Left lung (tissue), 14 donors: ENCODE data around the gene CRYM. TPM values are rescaled to one million over a fixed set of nuclear protein-coding genes. Genes with fewer than 3 reads are reported as not detected.
A peak's percentile ranks its signal among the peaks of the same experiment; 100 is the strongest.
"Not testable (repeated sequence)": the region's sequence is repeated elsewhere in the genome, so short reads cannot be mapped to it uniquely, and the experiment has no call there.

Source experiments
- ATAC-seq: fragments of 200-7000 bp; cut with Tn5 transposase; one replicate; pipeline ENCODE4 v1.9.1; 2020; ENCODE audit warnings: moderate library complexity
- DNase-seq, 4 donors: peaks; one replicate each; pipeline ENCODE4 v3.0.0-alpha.2; 2013 to 2020
- H3K27ac ChIP-seq, 2 donors: fragments of 200-600 bp; sonication (generic) in 1 of 2; one replicate each; pipeline versions ENCODE4 v1.5.0 to v1.8.0; 2020 to 2021
- H3K27me3 ChIP-seq, 2 donors: fragments of 200-600 bp; sonication (generic) in 1 of 2; one replicate each; pipeline versions ENCODE4 v1.5.0 to v1.8.0; 2020 to 2021
- H3K36me3 ChIP-seq, 2 donors: fragments of 200-600 bp; sonication (generic) in 1 of 2; one replicate each; pipeline versions ENCODE4 v1.5.0 to v1.8.0; 2020 to 2021
- H3K4me1 ChIP-seq, 2 donors: fragments of 200-600 bp; one replicate each; pipeline ENCODE4 v1.8.0; 2021
- H3K4me3 ChIP-seq, 2 donors: fragments of 200-600 bp; sonication (generic) in 1 of 2; one replicate each; pipeline versions ENCODE4 v1.5.0 to v1.8.0; 2020 to 2021; ENCODE audit warnings: mild to moderate bottlenecking in 1 of 2
- H3K9me3 ChIP-seq, 2 donors: fragments of 200-600 bp; sonication (generic) in 1 of 2; one replicate each; pipeline versions ENCODE4 v1.5.0 to v1.8.0; 2020 to 2021
- intact Hi-C, 2 donors: fragments of 100-400 bp; cut with DNase I; formaldehyde crosslinking; loops; one replicate each; pipeline versions ENCODE4 v1.11.2 to v1.14.2; 2022
- long read RNA-seq, 12 donors: library from polyadenylated mRNA in 2 of 12; unstranded in 2 of 12; transcript quantifications; one replicate each; pipeline ENCODE4 v2.0.0 and lab custom pipeline, GENCODE V29; 2019 to 2026
- polyA plus RNA-seq, 6 donors: library from polyadenylated mRNA; unstranded; fragments of 120-200 nt; gene quantifications; one replicate each; pipeline ENCODE4 v1.2.1, GENCODE V29; 2013; ENCODE audit not compliant: insufficient read length in 6 of 6
- total RNA-seq, 2 donors: library from RNA; stranded (reverse); fragmentation: NEBNext Ultra II Directional; extraction: Animal tissue kit (Norgen Biotek cat#: 25700); gene quantifications; one replicate each; pipeline ENCODE4 v1.2.1, GENCODE V29; 2021
- TF ChIP-seq, protein P1 (sequence below), 2 donors: fragments of 200-600 bp; sonication (generic) in 1 of 2; IDR thresholded peaks; one replicate each; pipeline versions ENCODE4 v1.5.0 to v1.8.0; 2021; ENCODE audit warnings: antibody characterized with exemption in 2 of 2
- donor health status: DM: no; HTN: yes; CAD: no.
- donor health status: DM: no; HTN: no; CAD: no.

Gene CRYM
- total RNA-seq = 1 to 10 TPM; 3.6 to 9.0 TPM
- 1 to 10 TPM in 5 of 6 donors, under 1 TPM in 1; 0.74 to 2.9 (median 1.5) TPM for polyA plus RNA-seq
- long read RNA-seq, donor 1 = 0 reads
- long read RNA-seq, donor 2 = 0 reads
- long read RNA-seq, donor 3 = 0 reads
- long read RNA-seq, donor 4, partial matches to known transcripts = 11 of 11 reads
- long read RNA-seq, donor 4, other reads (novel, unspliced or antisense) = 0 of 11 reads
- long read RNA-seq, donor 5 = 0 reads
- long read RNA-seq, donor 6 = 0 reads
- long read RNA-seq, donor 7 = 0 reads
- long read RNA-seq, donor 8 = 0 reads
- long read RNA-seq, donor 9 = 0 reads
- long read RNA-seq, donor 10, partial matches to known transcripts = 8 of 8 reads
- long read RNA-seq, donor 10, other reads (novel, unspliced or antisense) = 0 of 8 reads
- long read RNA-seq, donor 11 = 0 reads
- long read RNA-seq, donor 12 = 0 reads

DNA sequence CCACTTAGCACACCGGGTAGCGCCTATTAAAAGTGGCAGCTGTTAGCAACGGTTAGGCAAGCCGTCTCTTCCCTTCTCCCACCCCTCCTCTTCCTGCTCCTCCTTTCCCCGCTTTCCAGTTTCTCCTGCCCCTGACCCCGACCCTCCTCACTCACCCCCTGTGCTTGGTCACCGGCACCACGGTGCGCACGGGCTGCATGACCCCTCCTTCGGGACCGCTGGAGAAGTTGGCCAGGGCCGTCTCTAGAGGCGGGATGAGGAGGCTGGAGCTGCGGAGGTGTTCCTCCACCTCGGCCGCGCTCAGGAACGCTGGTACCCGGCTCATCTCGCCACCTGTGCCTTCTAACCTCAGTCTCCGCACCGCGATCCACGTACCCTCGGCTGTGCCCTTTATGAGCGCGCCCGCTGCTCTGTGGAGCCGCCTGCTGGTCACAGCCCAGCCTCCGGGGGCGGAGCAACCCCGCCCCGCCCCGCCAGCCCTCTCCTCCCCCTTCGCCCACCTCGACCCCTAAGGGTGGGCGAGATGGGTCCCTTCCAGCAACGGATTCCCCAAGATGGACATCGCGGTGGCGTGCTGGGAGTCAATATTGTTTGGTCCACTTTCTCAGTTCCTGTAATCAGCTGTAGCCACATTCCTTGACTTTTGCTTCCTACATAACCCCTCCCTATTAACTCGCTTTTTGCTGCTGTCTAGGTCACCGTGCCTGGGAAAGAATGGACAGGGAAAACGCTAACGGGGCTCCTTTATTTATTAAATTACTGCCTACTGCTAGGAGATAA, at the start of gene CRYM:
Gene CRYM, minus strand, starts transcription at position 364 of the 780 bp plus-strand sequence. Its CDS starts 39 bp downstream, at position 325.
- ATAC-seq (peak; percentile 100), DNase-seq (peak; percentile 24 to 88 (median 60))
- intact Hi-C loops = no loop called here
- H3K27ac ChIP-seq = no peak within 1 kb of the TSS
- no peaks in the 10 kb centered on the region for H3K36me3 ChIP-seq
- H3K27me3 ChIP-seq = peaks cover 15 to 88% of the 10 kb centered on the region in 2 donors
- peak within 1 kb of the TSS; percentile 34 to 40 for H3K4me3 ChIP-seq
- H3K9me3 ChIP-seq = no peaks in the 10 kb centered on the region
- TF ChIP-seq, protein P1, sequence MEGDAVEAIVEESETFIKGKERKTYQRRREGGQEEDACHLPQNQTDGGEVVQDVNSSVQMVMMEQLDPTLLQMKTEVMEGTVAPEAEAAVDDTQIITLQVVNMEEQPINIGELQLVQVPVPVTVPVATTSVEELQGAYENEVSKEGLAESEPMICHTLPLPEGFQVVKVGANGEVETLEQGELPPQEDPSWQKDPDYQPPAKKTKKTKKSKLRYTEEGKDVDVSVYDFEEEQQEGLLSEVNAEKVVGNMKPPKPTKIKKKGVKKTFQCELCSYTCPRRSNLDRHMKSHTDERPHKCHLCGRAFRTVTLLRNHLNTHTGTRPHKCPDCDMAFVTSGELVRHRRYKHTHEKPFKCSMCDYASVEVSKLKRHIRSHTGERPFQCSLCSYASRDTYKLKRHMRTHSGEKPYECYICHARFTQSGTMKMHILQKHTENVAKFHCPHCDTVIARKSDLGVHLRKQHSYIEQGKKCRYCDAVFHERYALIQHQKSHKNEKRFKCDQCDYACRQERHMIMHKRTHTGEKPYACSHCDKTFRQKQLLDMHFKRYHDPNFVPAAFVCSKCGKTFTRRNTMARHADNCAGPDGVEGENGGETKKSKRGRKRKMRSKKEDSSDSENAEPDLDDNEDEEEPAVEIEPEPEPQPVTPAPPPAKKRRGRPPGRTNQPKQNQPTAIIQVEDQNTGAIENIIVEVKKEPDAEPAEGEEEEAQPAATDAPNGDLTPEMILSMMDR (IDR thresholded peaks at IDR 0.05) = peak; percentile 71 to 76
- peaks cover 0 to 9% of the 10 kb centered on the region in 2 donors for H3K4me1 ChIP-seq

DNA sequence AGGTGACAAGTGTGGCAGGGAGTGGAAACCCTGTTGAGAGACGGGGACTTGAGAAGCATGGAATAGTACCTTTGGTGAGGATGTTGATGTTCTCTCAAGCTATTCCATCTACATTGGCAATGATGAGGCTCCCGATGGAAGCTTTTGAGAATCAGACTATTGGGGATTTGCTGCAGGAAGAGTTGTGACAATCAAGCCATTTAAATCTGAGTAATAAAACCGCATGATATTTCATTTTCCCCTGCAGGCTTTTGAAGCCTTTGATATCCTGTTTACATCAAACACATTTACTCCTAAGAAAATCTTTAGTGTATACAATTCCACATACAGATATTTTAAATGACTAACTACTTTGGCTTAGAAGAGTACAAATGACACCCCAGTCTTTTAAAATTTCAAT, 49.0 kb upstream of the CRYM start:
- peaks cover 0 to 16% of the 10 kb centered on the region in 2 donors for H3K9me3 ChIP-seq

DNA sequence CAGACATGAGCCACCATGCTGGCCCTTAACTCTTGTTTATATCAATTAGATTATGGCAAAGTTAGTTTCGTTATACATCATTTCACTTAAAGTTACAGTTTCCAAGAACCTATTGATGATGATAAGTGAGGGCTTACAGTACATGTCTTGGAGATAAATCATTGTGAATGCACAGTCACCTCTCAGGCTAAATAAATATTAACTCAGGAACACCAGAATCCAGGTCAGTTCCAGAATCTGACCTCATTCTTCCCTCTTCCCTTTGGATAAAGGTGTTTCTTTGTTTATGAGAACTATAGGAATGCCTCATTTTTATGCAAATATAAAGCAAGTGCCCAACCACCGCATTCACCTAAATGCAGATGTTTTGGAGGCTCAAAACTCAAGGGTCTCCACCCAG, 48.4 kb upstream of the CRYM start:
- Histone ChIP-seq H3K27me3 (no peaks in the 10 kb centered on the region), H3K36me3 (no peaks in the 10 kb centered on the region), H3K4me3 (no peak overlapping the region), H3K27ac (no peak overlapping the region), H3K9me3 (peaks cover 0 to 16% of the 10 kb centered on the region in 2 donors), H3K4me1 (no peaks in the 10 kb centered on the region)
- DNase-seq (no peak), ATAC-seq (no peak)
- TF ChIP-seq, protein P1 (IDR thresholded peaks at IDR 0.05) = no peak
- intact Hi-C loops = no loop called here

More for the DNA sequence above, 49.0 kb upstream of the CRYM start:
- no peaks in the 10 kb centered on the region for H3K4me1 ChIP-seq
- H3K27ac ChIP-seq = no peak overlapping the region
- no peaks in the 10 kb centered on the region for H3K36me3 ChIP-seq
- ATAC-seq (no peak), DNase-seq (no peak)
- no peak overlapping the region for H3K4me3 ChIP-seq
- no peaks in the 10 kb centered on the region for H3K27me3 ChIP-seq
- intact Hi-C loops = no loop called here
- TF ChIP-seq, protein P1 (IDR thresholded peaks at IDR 0.05) = no peak

DNA sequence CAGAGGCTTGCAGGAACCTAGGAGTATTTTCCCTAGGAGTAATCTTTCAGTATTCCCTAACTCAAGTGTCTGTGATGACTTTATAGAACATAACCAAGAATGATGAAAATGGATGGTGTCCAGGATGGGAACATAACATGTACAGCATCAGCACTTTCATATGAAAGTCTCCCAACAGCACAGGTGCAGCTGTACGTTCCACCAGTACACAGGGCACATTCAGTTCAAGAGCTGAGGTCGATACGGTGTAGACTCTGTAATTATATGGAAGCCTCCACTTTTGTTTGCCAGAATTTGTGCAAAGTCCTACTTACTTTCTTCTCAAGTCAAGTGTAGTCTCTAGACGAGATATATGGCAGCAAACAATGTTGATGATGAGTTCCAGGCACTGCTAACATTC, 46.2 kb upstream of the CRYM start:
- Histone ChIP-seq H3K4me1 (no peaks in the 10 kb centered on the region), H3K4me3 (no peak overlapping the region), H3K9me3 (peaks cover 0 to 15% of the 10 kb centered on the region in 2 donors), H3K27me3 (no peaks in the 10 kb centered on the region), H3K27ac (no peak overlapping the region), H3K36me3 (no peaks in the 10 kb centered on the region)
- ATAC-seq (no peak), DNase-seq (no peak)
- TF ChIP-seq, protein P1 (IDR thresholded peaks at IDR 0.05) = no peak
- intact Hi-C loops = no loop called here

DNA sequence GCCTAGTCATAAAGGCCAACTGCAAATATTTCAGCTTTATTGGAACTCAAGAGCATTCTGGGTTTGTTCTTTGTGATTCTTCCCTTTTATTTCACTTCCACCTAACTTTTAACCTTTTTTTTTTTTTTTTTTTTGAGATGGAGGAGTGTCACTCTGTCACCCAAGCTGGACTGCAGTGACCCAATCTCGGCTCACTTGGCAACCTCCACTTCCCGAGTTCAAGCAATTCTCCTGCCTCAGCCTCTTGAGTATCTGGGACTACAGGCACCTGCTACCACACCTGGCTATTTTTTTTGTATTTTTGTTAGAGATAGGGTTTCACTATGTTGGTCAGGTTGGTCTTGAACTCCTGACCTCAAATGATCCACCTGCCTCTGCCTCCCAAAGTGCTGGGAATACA, 44.2 kb upstream of the CRYM start:
- H3K27me3 ChIP-seq, H3K27ac ChIP-seq, H3K4me1 ChIP-seq, ATAC-seq, H3K4me3 ChIP-seq, intact Hi-C loops, DNase-seq, H3K9me3 ChIP-seq, H3K36me3 ChIP-seq: not testable (repeated sequence)
